Stimulated activated CD8-positive, alpha-beta memory T cell treated with anti-CD3 and anti-CD28 coated beads, Interleukin-7, amount 100 ng/mL, for 48 hours (primary cell): ENCODE data around the gene YIF1A.

Source experiments
- DNase-seq, 2 donors: peaks; one replicate each; pipeline ENCODE4 v3.0.0-alpha.2; 2020; ENCODE audit warnings: low read depth in 1 of 2; ENCODE audit errors: extremely low read depth in 1 of 2

Gene YIF1A, protein sequence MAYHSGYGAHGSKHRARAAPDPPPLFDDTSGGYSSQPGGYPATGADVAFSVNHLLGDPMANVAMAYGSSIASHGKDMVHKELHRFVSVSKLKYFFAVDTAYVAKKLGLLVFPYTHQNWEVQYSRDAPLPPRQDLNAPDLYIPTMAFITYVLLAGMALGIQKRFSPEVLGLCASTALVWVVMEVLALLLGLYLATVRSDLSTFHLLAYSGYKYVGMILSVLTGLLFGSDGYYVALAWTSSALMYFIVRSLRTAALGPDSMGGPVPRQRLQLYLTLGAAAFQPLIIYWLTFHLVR

DNA sequence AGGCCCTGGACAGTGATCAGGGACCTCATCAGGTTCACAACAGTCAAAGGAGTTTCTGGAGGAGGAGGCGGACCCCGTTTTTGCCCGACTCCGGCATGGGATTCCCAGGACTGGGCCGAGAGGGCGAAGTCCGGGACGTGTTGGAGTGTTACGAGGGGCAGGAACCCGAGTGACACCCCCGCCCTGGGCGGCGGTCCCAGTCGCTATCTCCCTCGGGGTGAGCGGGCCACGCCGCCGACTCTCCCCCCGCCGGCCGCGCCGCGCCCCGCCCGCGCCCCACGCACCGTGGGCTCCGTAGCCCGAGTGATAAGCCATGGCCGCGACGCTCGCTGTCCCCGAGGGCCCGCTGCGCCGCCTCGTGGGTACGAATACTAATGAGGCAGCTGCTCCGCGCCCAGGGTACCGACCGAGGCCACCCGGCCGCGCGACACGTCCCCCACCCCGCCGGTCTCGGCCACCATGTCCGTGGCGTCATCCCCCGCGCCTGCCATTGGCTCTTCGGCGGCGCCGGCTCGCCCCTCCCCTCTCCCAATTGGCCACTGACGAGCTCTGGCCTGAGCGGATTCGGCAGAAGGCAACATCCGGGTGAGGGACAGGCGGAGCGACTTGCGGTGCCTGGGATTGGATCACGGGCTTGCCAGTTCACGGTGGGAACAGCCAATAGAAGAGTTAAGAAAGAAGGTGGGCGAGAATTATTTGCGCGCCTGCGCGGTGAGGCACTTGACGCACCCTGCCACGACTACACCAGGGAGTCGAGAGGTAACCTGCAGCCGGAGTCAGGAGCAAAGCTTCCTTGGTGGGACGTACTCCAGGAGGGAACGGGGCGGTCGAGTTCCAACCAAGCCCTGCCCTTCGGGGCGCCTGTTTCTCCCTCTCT is at the start of gene YIF1A:
YIF1A (minus strand) TSS at position 473 of the 877 bp plus-strand sequence; CDS start at position 315, 158 bp downstream.
- peak; percentile 93 to 98 for DNase-seq

DNA sequence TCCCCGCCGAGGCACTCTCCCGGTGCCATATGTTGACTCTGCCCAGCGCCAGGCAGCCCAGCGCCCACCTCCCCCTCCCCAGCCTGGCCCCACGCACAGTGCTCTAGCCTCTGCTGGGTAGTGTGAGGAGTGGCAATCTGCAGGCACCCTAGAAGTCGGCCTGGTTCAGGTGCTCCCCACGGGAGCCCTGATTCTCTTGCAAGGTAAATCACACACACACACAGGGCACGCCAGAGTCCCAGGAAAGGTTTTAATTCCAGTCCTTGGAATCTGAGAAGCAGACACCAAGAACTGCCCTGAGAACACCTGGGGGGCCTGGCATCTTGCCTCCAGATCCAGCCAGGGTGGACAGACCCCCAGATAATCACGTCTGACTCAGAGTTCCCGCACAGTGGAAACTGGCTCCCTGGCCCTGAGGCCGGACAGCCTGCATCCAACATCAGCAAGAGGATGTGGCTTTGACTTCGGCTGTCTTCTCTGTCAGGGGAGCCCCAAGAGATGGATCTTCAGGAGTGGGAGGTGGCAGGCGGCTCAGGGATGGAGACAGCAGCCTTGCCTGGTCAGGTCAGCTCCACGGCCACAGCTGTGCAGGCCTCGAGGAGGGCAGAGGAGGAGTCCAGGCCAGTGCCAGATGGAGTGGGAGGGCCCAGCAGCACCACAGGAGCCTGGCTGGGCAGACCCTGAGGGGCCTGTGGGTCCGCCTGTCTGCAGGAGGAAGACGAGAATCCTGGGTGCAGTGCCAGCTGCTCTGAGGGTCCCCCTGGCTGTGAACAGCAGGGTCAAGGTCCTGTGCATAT is 48.4 kb upstream of the YIF1A start:
- no peak for DNase-seq

DNA sequence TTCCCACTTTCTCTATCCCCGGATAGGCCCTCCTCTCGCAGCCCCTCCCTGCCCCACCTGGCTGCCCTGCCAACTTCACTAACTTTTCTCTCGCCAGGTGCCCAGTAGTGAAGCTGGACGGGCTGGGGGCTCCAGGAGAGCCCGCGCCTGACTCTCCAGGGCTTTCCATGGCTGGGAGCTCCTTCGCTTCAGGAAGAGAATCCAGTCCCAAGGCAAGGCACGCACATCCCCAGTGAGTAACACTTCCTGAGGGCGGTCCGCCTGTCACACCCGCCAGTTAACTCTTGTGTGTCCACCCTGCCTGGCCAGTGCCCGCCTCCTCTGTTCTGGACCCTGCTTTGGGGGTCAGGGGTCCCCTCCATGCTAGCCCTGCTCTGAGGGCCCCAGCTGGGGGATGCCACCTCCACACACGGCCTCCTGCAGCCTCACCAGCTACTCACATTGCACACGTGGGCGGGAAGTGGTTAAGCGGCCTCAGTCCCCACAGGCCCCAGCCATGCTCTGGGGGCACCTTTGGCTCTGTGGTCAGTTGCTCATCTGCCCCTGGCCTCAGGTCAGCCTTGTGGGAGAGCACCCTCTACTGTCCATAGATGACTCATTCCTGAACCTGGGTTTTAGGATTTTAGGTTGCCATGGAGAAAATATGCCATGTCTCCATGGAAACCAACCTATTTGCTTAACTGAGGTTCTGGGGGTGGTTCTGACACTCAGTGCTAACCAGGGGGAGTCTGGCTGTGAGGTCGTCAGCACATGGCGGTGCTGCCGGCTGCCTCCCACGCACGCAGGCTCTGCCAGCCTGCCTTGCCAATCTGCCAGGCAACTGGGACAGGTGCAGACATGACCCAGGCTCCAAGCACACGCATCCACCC is 47.5 kb upstream of the YIF1A start, which contains the start of gene RIN1:
RIN1 (minus strand) TSS at position 201 of the 869 bp plus-strand sequence; CDS start at position 169, 32 bp downstream.
- DNase-seq, result peak; percentile 76 to 82

DNA sequence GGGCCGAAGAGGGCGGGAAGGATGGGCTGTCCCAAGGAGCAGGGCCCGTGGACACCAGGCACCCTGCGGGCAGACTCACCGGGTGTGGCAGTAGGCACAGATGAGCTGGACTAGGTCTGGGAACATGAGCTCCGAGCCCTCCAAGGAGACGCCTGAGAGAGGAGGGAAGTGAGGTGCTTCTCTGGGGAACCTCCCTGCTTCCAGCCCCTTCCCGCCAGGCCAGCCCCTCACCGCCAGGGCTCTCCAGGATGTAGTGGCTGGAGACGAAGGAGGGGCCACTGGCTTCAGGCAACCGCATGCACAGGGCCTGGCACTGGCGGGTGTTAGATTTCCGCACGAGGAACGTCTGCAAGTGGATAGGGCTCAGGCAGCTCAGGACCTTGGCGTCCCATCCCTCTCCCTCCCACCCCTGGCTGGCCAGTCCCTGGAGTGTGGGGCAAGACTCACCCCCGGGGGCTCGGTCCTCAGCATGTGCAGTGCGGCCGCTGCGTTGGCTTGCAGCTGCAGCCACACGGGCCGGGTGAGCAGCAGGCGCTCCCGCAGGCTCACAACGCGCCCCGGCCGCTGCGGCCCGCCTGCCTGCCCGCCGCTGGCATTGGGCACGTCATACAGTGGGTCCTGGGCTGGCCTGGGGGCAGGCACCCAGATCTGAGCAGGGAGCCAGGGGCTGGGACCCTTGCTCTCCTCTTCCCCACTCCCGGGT is 46.7 kb upstream of the YIF1A start:
- DNase-seq, result no peak

DNA sequence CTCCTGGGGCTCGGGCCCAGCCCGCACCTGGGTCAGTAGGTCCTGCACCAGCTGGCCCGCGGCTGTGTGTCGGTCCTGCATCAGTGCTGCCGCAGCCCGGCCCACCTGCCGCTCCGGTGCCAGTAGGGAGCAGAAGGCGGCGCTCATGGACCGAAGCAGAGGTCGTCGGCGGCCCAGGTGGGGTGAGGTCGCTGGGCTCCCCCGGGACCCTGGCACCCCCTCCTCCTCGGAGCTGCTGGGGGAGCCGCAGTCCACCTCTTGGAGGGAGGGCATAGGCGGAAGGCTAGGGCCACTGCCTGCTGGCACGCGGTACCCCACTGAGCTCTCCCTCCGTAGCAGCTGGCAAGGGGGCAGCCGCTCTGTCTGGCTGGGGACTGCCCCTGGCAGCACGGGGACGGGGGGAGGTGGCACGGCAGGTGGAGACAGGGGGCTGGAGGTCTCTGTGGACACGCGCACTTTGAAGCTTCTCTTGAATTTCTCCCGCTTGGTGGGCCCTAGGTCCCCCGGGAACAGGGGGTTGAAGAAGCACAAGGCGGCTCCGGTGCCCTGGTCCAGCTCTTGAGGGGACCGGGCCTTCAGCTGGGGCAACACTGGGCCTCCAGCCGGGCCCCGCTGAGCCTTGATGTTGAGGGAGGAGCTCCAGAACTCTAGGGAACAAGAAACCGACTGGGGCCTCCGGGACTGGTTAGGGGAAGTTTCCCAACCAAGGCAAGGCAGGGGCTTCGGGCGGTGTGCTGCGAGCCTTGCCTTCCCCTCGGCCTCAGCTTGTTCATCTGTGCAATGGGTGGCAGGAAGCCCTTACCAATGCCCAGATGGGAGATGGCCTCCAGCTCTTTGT is 45.9 kb upstream of the YIF1A start:
- DNase-seq, result no peak

DNA sequence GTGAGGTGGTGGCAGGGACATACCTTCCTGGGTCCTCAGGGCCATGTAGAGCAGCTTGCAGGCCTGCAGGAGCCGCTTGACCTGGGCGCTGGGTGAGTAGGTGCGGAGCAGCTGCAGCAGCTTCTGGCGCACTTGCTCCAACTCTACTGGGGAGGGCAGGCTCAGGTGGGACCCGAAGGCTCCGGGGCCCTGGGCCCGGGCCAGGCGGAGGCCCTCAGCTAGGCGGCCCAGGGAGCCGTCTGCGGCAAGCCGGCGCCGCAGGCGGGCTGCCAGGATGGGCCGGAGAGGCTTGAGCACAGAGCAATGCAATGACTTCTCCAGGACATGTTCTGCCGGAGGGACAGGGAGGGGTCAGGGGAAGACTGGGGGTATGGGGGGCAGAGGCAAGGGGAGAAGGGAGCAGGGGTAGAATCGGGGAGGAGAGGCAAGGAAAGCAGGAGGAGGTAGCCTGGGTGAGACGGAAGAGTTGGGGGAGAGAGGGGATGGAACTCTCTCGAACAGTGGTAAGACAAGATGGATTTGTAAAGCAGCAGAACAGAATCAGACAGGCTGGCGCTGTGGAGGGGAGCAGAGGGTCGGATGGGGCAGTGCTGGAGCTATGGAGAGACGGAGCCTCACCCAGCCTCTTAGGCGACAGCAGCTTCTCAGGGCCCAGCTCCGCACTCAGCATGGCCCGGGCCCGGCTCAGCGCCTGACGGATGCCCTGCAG is 45.1 kb upstream of the YIF1A start:
- DNase-seq, result no peak

DNA sequence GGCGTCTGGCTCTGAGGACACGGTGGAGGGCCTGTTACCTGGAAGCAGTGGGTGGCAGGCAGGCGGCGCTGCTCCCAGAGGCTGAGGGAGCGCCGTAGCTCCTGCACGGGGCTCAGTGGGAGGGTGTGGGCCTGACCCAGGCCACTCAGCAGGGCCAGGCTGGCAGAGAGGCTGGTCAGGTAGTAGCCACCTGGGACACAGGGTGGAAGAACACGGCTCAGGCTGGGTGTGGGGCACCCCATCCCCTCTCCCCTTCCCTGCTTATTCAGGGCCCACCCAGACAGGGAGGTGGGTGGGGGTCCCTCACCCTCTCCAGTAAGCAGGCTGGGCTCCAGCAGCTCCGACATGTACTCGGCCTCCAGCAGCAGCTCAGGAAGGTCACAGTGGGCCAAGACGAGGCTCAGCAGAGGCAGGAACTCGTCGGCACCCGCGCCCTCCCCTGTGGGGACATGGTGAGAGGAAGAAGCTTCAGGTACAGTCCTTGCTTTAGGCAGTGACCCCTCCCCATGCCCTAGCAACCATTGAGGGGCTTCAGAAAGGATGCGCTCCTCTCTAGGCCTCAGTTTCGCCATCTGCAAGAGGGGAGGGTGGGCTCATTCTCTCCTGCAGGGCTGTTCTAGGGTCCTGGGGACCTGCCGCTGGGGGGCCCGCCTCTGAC is 44.4 kb upstream of the YIF1A start:
- DNase-seq, result no peak

DNA sequence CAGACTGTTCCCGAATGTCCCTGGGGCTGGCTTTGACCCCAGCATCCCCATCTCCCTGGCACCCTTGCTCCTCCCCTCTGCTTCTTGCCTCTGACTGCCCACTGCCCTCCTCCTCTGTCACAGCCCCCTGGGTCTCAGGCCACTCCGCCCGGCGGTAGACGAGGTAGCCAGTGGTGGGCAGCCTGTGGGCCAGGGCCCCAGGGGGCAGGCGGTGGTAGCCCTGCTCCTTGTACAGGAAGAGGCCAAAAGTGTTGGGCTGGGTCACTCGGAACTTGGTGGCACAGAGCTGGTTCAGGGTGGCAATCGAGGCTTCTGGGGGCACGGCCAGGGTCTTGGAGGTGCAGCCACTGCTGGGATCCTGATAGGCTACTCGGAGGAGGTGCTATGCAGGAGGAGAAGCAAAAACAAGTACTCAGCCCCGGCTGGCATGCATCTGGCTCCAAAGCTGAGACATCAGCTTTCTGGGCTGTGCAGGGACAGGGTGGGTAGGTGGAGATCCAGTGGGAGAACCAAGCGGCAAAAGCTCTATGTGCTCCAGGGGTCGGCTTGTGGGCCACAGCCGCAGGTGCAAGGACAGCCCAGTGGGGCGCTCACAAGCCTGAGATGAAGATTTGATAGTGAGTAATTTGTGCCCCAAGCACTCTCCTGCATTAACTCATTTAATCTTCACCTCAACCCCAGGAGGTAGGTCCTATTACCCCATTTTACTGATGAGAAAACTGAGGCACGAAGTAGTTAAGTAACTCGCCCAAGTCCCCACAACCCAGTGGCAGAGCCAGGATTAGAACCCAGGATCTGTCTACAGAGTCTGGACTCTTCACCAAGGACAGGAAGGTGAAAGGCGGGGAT is 43.7 kb upstream of the YIF1A start:
- no peak for DNase-seq

DNA sequence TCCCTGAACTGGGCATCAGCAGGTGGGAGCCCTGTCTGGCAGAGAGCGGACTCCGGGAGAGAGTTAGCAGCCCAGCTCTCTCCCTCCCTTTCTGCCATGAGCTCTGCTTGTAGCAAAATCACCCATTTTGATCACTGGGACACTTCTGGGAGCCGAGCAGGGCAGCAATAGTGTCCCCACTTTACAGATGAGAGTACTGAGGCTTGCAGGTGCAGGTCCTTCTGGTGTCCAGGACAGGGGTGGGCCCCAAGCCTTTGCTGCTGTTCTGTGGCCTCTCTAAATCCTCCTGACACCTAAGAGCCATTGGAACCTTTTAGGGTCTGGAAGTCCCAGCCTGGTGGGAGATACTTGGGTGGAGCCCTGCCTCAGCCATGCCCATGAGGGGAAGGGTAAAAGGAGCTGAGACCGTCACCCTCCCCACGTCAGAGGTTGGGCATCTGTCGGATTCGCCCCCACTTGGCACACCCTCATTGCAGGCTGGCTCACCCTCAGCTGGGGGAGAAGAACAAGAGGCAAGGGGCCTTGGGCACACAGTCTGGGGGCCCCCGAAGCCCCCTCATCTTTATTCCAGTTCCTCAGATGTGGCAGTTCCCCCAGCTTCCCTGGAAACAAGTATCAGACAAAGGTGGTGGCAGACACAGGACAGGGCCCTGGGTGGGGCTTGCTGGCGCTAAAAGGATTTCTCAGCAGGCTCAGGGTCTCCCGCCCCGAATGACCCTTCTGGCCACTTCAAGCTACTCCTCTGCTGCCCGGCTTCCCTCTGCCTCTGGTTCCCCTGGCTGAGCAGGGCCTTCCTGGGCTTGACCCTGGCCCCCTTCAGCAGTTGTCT is 42.8 kb upstream of the YIF1A start:
- DNase-seq, result no peak

DNA sequence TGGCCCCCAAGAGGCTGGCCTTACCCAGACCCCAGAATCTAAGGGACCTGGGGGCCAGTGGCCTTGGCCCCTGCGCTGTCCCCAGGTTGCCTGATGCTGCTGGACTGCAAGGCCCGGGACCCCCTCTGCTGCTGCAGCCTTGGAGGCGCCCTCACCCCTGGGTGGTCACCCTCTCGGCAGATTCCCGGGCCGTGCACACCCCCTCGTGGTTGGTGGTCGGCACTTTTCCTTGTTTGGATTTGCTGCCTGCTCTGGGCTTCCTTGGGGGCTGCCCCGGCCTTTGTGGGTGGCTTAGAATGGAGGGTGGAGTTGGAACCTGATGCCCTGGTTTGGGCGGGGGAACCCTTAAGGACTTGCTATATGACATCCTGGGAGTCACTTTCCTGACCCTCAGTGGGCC is 42.0 kb upstream of the YIF1A start:
- no peak for DNase-seq

DNA sequence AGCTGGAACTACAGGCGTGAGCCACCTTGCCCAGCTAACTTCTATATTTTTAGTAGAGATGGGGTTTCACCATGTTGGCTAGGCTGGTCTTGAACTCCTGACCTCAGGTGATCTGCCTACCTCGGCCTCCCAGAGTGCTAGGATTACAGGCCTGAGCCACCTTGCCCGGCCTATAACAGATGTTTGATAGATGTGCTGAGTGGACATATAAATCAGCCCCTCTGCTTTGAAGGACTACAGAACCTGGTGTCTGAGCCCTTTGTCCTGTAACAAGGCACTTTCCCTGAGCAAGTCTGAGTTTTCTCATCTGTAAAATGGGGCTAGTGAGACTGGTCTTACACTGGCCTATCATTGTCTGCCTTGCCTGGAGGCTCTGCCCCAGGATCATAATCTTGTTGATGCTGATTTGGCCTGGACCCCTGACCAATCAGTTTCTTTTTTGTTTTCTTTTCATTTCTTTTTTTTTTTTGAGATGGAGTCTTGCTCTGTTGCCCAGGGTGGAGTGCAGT is 40.3 kb upstream of the YIF1A start:
- DNase-seq, result no peak

DNA sequence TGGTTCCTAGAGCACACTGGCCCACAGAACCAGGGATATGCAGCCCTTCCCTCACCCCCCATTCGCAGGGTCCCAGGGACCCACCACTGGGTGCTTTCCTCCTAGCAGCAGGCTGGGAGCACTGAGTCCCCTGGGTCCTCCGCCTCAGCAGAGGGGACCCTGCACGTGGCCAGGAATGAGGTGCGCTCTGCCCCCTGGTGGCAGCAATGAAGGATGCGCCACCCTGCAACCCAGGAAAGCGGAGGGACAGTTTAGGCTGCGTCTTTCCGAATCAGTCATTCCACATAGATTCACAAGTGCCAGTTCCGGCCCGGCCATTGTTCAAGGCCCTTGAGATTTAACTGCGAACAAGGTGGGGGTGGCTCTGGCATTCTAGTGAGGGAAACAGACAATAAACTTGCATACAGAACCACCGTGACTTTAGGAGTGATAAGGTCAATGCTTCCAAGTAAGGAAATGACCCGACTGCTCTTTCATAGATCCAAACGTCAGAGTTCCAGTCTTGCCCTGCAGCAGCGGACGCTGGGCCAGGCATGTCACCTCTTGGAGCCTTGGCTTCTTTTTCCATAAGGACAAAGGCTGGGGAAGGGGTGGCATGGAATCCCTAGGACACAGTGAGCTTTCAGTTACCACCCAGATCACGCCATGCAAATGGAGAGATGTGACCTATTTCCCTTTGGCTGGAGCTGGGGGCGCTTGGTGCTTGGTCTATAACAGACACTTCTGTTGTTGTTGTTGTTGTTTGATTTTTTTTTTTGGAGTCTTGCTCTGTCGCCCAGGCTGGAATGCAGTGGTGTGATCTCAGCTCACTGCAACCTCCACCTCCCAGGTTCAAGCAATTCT is 39.6 kb upstream of the YIF1A start:
- DNase-seq, result peak; percentile 64 to 70

DNA sequence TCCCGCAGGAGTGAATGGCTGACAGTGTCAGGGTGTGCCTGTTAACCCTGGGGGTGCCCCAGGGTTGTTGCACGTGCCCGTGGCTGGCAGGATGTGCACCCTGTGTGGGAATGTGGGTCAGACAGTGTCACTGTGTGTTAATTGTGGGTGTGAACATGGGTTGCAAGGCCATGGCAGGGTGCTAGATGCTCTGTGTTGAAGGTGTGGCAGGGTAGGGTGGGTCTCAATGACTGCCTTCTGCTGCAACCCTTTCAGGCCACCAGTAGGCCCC is 39.0 kb upstream of the YIF1A start:
- DNase-seq, result no peak

DNA sequence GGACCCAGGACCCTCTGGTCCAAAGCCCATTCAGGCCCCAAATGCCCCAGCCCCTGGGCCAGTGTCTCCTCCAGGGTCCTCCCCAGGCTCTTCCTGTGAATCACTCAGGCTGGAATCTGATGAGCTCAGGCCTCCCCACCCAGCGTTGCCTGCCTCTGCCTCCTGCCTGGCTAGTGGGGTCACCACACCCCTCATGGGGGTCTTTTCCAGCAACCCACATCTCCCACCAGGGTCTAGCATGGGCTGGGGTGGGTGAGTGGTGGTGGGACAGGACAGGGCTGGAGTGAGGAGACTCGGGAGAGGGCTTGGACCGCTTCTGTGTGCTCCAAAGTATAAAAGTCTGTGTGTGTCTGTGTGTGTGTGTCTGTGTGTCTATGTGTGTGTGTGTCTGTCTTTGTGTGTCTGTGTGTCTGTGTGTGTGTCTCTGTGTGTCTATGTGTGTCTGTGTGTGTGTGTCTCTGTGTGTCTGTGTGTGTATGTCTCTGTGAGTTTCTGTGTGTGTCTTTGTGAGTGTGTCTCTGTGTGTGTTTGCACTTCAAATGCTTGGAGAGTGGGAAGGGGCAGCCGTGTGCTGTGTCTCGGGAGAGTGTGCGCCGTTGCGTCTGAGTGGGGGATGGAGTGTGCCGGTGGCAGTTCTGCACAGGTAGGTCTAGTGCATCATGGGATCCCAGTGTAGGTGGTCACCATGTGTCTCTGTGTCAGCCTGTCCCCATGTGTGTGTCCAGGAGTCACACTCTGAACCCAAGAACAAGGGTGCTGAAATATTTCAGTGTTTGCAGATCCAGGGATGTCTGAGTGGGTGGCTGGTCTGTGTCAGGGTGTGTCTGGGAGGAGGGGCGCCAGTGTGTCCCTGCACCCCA is 38.5 kb upstream of the YIF1A start:
- DNase-seq, result no peak
